Thyroid gland (tissue), 4 donors: ENCODE measurements around the gene KLHL28. TPM values are rescaled to one million over a fixed set of nuclear protein-coding genes. Genes with fewer than 3 reads are reported as not detected.

Experiments
- DNase-seq, 2 donors: peaks; one replicate each; pipeline ENCODE4 v3.0.0-alpha.2; 2019
- H3K27ac ChIP-seq, 3 donors: fragments of 200-600 bp; sonication (generic); 1 replicate in 2 of 3; 2 replicates in 1 of 3; pipeline ENCODE4 v1.5.1; 2016 to 2019; ENCODE audit warnings: mild to moderate bottlenecking in 1 of 3, moderate library complexity in 1 of 3
- H3K27me3 ChIP-seq: fragments of 200-600 bp; sonication (generic); one replicate; pipeline ENCODE4 v1.5.1; 2019
- H3K36me3 ChIP-seq, 2 donors: fragments of 200-600 bp; sonication (generic); one replicate each; pipeline ENCODE4 v1.5.1; 2016 to 2019
- H3K4me1 ChIP-seq, 2 donors: fragments of 200-600 bp; sonication (generic); one replicate each; pipeline ENCODE4 v1.5.1; 2017 to 2019
- H3K4me3 ChIP-seq, 3 donors: fragments of 200-600 bp; sonication (generic); replicated peaks in 1 of 3; 1 replicate in 2 of 3; 2 replicates in 1 of 3; pipeline ENCODE4 v1.5.1; 2016; ENCODE audit warnings: mild to moderate bottlenecking in 1 of 3
- H3K9me3 ChIP-seq: fragments of 200-600 bp; sonication (generic); one replicate; pipeline ENCODE4 v1.5.1; 2017
- CTCF ChIP-seq, 6 experiments: fragments of 200-600 bp in 3 of 6; fragments of 450-650 bp in 3 of 6; sonication (generic) in 3 of 6; IDR thresholded peaks; one replicate each; pipeline ENCODE4 v1.5.1; 2016 to 2019; ENCODE audit warnings: antibody characterized with exemption in 6 of 6, mild to moderate bottlenecking in 2 of 6, inconsistent platforms in 1 of 6, moderate library complexity in 1 of 6
- POLR2A ChIP-seq, 2 donors: fragments of 450-650 bp; IDR thresholded peaks; one replicate each; pipeline ENCODE4 v1.6.1; 2017; ENCODE audit warnings: antibody characterized with exemption in 2 of 2, mild to moderate bottlenecking in 2 of 2, moderate library complexity in 1 of 2
- WGBS, 2 donors: methylation state at CpG; one replicate each; pipeline ENCODE4 v1.1.5; 2017; 5-methylcytosine and 5-hydroxymethylcytosine counted together
- intact Hi-C: fragments of 100-400 bp; cut with DNase I; formaldehyde crosslinking; loops from one replicate; pipeline ENCODE4 v1.15.1; 2023
- total RNA-seq, 4 donors: library from RNA; depleted of rRNA; stranded (reverse); fragments of >200 nt; gene quantifications; one replicate each; pipeline ENCODE4 v1.2.3, GENCODE V29; 2016

The KLHL28 gene
- total RNA-seq, 4 donors from 2014 or later, result 12.0 to 21.0 (median 13.3) TPM

- no peak for DNase-seq
- TF ChIP-seq CTCF (IDR thresholded peaks at IDR 0.05), result no peak
- TF ChIP-seq POLR2A (IDR thresholded peaks at IDR 0.05), result no peak
- Histone ChIP-seq H3K27me3 (no peaks in the 10 kb centered on the region), H3K36me3 (no peaks in the 10 kb centered on the region), H3K4me3 (no peak overlapping the region), H3K9me3 (no peaks in the 10 kb centered on the region), H3K4me1 (peaks cover 3 to 14% of the 10 kb centered on the region in 2 donors), H3K27ac (no peak overlapping the region)
- intact Hi-C loops, result loop anchor here (5.0 kb wide), 2 partner anchors 226 to 356 kb away; partner anchors contain the start of gene FANCM
- WGBS, 2 donors, result 71 to 94% methylated on average over 2 of the region's 2 CpGs
These were observed 50.9 kb downstream of the KLHL28 start for GRCh38 chr14:44910821-44911220.

GRCh38 chr14:44901696-44902095, 60.1 kb downstream of the KLHL28 start:
- peaks cover 0 to 6% of the 10 kb centered on the region in 2 donors for H3K36me3 ChIP-seq
- DNase-seq, result no peak
- TF ChIP-seq POLR2A (IDR thresholded peaks at IDR 0.05) (no peak), CTCF (IDR thresholded peaks at IDR 0.05) (no peak)
- WGBS, 2 donors, result 60 to 67% methylated on average over 2 of the region's 2 CpGs
- H3K9me3 ChIP-seq, result no peaks in the 10 kb centered on the region
- H3K27ac ChIP-seq, result no peak overlapping the region
- no peak overlapping the region for H3K4me3 ChIP-seq
- intact Hi-C loops, result no loop called here
- H3K27me3 ChIP-seq, result no peaks in the 10 kb centered on the region
- H3K4me1 ChIP-seq, result peaks cover 0 to 4% of the 10 kb centered on the region in 2 donors

GRCh38 chr14:44898551-44898950, 63.2 kb downstream of the KLHL28 start:
- Histone ChIP-seq H3K9me3 (no peaks in the 10 kb centered on the region), H3K27ac (no peak overlapping the region), H3K4me3 (no peak overlapping the region), H3K4me1 (peaks cover 0 to 4% of the 10 kb centered on the region in 2 donors), H3K36me3 (no peaks in the 10 kb centered on the region), H3K27me3 (no peaks in the 10 kb centered on the region)
- no peak for DNase-seq
- TF ChIP-seq POLR2A (IDR thresholded peaks at IDR 0.05) (no peak), CTCF (IDR thresholded peaks at IDR 0.05) (no peak)
- intact Hi-C loops, result no loop called here
- 61 to 66% methylated on average over 6 of the region's 6 CpGs for WGBS, 2 donors

DNA sequence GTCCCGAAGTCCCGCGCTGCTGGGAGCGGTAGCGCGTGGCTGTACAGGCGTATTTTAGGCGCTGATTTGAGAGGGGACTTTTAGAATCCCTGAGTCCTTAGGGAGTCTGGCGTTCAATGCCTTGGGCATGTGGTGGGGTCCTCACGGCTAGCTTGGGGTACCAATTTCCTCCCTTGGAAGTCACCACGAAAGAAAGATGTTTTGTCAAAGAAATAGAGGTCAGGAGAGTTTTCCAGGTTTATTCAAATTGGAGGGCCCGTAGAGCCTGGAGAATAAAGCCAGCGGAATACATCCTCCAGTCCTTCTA, 63.9 kb downstream of the KLHL28 start:
- Histone ChIP-seq H3K36me3 (no peaks in the 10 kb centered on the region), H3K4me1 (peaks cover 0 to 4% of the 10 kb centered on the region in 2 donors), H3K27me3 (no peaks in the 10 kb centered on the region), H3K9me3 (no peaks in the 10 kb centered on the region), H3K4me3 (peak overlapping the region; percentile 33 to 61 (median 43)), H3K27ac (peak overlapping the region; percentile 91 to 98 (median 96))
- intact Hi-C loops, result no loop called here
- WGBS, 2 donors, result 3 to 4% methylated on average over 12 of the region's 13 CpGs
- no peak for TF ChIP-seq POLR2A (IDR thresholded peaks at IDR 0.05)
- TF ChIP-seq CTCF (IDR thresholded peaks at IDR 0.05), result peak in 1 of 6 experiments; percentile 0
- DNase-seq, result no peak

DNA sequence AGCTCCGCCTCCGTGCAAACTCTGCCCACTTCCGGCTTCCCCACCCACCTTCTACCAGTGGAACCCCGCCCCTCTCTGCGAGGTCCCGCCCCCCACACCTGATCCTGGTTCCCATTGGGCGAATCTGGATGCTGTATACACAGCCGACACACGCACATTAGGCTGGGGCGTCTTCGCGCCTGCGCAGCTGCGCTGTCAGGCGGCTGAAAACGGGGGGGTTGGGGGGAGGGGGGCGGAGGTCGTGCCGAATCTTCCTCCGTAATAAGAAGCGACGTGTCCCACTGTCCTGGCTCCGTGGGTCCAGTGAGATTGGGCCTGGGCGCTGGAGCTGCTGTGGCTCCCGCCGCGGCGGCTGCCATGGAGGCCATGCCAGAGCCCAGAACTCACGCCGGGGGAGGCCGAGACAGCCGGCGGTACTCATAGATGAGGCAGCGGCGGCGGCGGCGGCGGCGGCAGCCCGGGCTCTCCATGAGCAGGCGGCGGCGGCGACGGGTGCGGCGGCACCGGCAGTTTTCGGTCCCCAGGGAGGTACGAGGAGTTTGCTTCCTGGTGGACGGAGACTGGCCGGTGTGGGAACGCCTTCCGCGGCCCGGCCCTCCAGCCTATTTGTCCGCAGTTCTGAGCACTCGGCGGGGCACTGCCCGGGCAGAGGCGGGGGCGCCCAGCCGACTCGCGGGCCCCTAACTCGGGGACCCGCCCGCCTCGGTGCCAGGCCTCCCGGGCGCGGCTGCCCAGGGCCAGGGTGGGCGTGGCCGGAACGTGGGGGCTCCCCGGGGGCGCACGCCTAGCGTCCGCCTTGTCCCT, 64.5 kb downstream of the KLHL28 start:
- H3K36me3 ChIP-seq, result no peaks in the 10 kb centered on the region
- DNase-seq, result peak; percentile 99
- TF ChIP-seq POLR2A (IDR thresholded peaks at IDR 0.05), result peak in 1 of 2 donors; percentile 79
- peak in 1 of 6 experiments; percentile 1 for TF ChIP-seq CTCF (IDR thresholded peaks at IDR 0.05)
- H3K4me3 ChIP-seq, result peak overlapping the region; percentile 33 to 61 (median 43)
- H3K27me3 ChIP-seq, result no peaks in the 10 kb centered on the region
- intact Hi-C loops, result no loop called here
- H3K4me1 ChIP-seq, result peaks cover 0 to 4% of the 10 kb centered on the region in 2 donors
- no peaks in the 10 kb centered on the region for H3K9me3 ChIP-seq
- H3K27ac ChIP-seq, result peak overlapping the region; percentile 91 to 98 (median 96)
- whole genome bisulfite sequencing, 2 donors, result 0% methylated on average over 16 to 24 of the region's 81 CpGs
